GM12878 (cell line): ENCODE data around the gene ARL14EPL. TPM values are rescaled to one million over a fixed set of nuclear protein-coding genes. Genes with fewer than 3 reads are reported as not detected.

Experiments used
- ATAC-seq: fragments of 200-7000 bp; cut with Tn5 transposase; 3 replicates; pipeline ENCODE4 v1.9.1; 2020; ENCODE audit warnings: mild to moderate bottlenecking, moderate library complexity
- BruUV-seq: library from RNA; stranded (reverse); fragments of 400-500 nt; replicated peaks from 2 replicates; lab custom pipeline; 2021; lab: Mats Ljungman, UMichigan
- CTCF ChIA-PET: fragments of 300-600 bp; sonication (Branson Sonifier 250); formaldehyde crosslinking; extraction: SDS; loops from one replicate; lab custom pipeline; 2021; ENCODE audit warnings: inconsistent platforms; lab: Yijun Ruan, JAX
- POLR2A ChIA-PET: fragments of 350-600 bp; formaldehyde crosslinking; extraction: SDS; loops from one replicate; lab custom pipeline; 2021; ENCODE audit warnings: inconsistent platforms; lab: Charles Lee
- RAD21 ChIA-PET: fragments of 300-600 bp; sonication (Branson Sonifier 250); formaldehyde crosslinking; loops from one replicate; lab custom pipeline; 2023; ENCODE audit warnings: antibody characterized with exemption; ENCODE audit not compliant: unreplicated experiment; lab: Charles Lee
- SMC1A ChIA-PET: fragments of 300-600 bp; sonication (Branson Sonifier 250); formaldehyde crosslinking; loops from one replicate; lab custom pipeline; 2023; ENCODE audit not compliant: unreplicated experiment, uncharacterized antibody; lab: Charles Lee
- DNase-seq: peaks from one replicate; pipeline ENCODE4 v3.0.0-alpha.2; 2011; ENCODE audit warnings: low read depth, low spot score
- FAIRE-seq: peaks from 3 replicates; lab custom pipeline; 2011; peaks lifted over from hg19 to GRCh38; lab: Jason Lieb, UNC
- H2AFZ ChIP-seq: 2 replicates; pipeline ENCODE4 v1.6.0; 2011; ENCODE audit warnings: low read depth, low read length, control low read depth; ENCODE audit not compliant: control insufficient read depth
- H3K27ac ChIP-seq: 2 replicates; pipeline ENCODE4 v1.5.1; 2011; ENCODE audit warnings: control low read depth; ENCODE audit not compliant: control insufficient read depth, insufficient read depth
- H3K27me3 ChIP-seq, 2 experiments: replicated peaks in 1 of 2; 2 replicates each; pipeline versions ENCODE4 v1.6.0 to v1.6.1; 2011; ENCODE audit warnings: low read length in 1 of 2; ENCODE audit not compliant: control insufficient read depth in 2 of 2, insufficient read depth in 2 of 2
- H3K36me3 ChIP-seq, 2 experiments: 2 replicates each; pipeline ENCODE4 v1.5.1; 2011; ENCODE audit warnings: low read length in 1 of 2; ENCODE audit not compliant: control insufficient read depth in 2 of 2, insufficient read depth in 2 of 2
- H3K4me1 ChIP-seq: 2 replicates; pipeline ENCODE4 v1.6.1; 2011; ENCODE audit warnings: mild to moderate bottlenecking, low read length, moderate library complexity, mixed read lengths; ENCODE audit not compliant: control insufficient read depth, insufficient read depth
- H3K4me2 ChIP-seq: 2 replicates; pipeline ENCODE4 v1.6.0; 2011; ENCODE audit warnings: control low read depth; ENCODE audit not compliant: control insufficient read depth, insufficient read depth
- H3K4me3 ChIP-seq: fragments of 200-600 bp; sonication (generic); 2 replicates; pipeline ENCODE4 v1.5.1; 2016
- H3K79me2 ChIP-seq: 2 replicates; pipeline ENCODE4 v1.6.0; 2011; ENCODE audit warnings: low read length; ENCODE audit not compliant: control insufficient read depth, insufficient read depth
- H3K9ac ChIP-seq: 2 replicates; pipeline ENCODE4 v1.8.0; 2011; ENCODE audit warnings: low read length, control low read depth, mixed read lengths; ENCODE audit not compliant: control insufficient read depth, insufficient read depth
- H3K9me3 ChIP-seq: replicated peaks from 3 replicates; pipeline ENCODE4 v1.5.1; 2011; ENCODE audit warnings: mild to moderate bottlenecking, low read length; ENCODE audit not compliant: control insufficient read depth, insufficient read depth
- H4K20me1 ChIP-seq: 2 replicates; pipeline ENCODE4 v1.6.0; 2011; ENCODE audit not compliant: control insufficient read depth, insufficient read depth
- ASH2L ChIP-seq: fragments of 300-600, 200-600 bp; sonication (generic); IDR thresholded peaks from 2 replicates; pipeline ENCODE4 v1.6.1; 2017; ENCODE audit warnings: low read depth, mild to moderate bottlenecking, borderline replicate concordance
- ATF7 ChIP-seq: fragments of 450-650 bp; IDR thresholded peaks from 2 replicates; pipeline ENCODE4 v1.6.1; 2016; ENCODE audit warnings: low read depth, mild to moderate bottlenecking
- BCL11A ChIP-seq: IDR thresholded peaks from 2 replicates; pipeline ENCODE4 v1.6.1; 2011; ENCODE audit warnings: low read depth, low read length
- HDAC2 ChIP-seq: fragments of 200-600 bp; sonication (generic); IDR thresholded peaks from 2 replicates; pipeline ENCODE4 v1.6.1; 2017
- IRF4 ChIP-seq: IDR thresholded peaks from 2 replicates; pipeline ENCODE4 v1.6.1; 2011; ENCODE audit warnings: low read depth, low read length
- LARP7 ChIP-seq: fragments of 450-650 bp; IDR thresholded peaks from 2 replicates; pipeline ENCODE4 v1.6.1; 2017; ENCODE audit warnings: mild to moderate bottlenecking
- MEF2A ChIP-seq: IDR thresholded peaks from 2 replicates; pipeline ENCODE4 v1.6.1; 2011; ENCODE audit warnings: low read depth, mild to moderate bottlenecking, low read length, moderate library complexity; ENCODE audit not compliant: insufficient read depth
- MYC ChIP-seq: IDR thresholded peaks from 2 replicates; pipeline ENCODE4 v1.6.1; 2011; ENCODE audit warnings: mild to moderate bottlenecking, low read length, moderate library complexity, inconsistent platforms; ENCODE audit not compliant: insufficient read depth, insufficient replicate concordance, insufficient read length, severe bottlenecking
- NR2F1 ChIP-seq: fragments of 450-650 bp; conservative IDR thresholded peaks from 2 replicates; pipeline ENCODE4 v1.6.1; 2017; ENCODE audit warnings: mild to moderate bottlenecking
- RB1 ChIP-seq: fragments of 450-650 bp; formaldehyde crosslinking; IDR thresholded peaks from 2 replicates; pipeline ENCODE4 v1.6.1; 2017; ENCODE audit warnings: mild to moderate bottlenecking, borderline replicate concordance
- RBBP5 ChIP-seq: fragments of 200-600 bp; sonication (generic); conservative IDR thresholded peaks from 2 replicates; pipeline ENCODE4 v1.6.1; 2016
- SIN3A ChIP-seq: IDR thresholded peaks from 2 replicates; pipeline ENCODE4 v1.6.1; 2012; ENCODE audit warnings: low read depth, low read length, improper control_type of control experiment
- SMAD1 ChIP-seq: fragments of 450-650 bp; IDR thresholded peaks from 2 replicates; pipeline ENCODE4 v1.6.1; 2018; ENCODE audit warnings: mild to moderate bottlenecking, low read depth; ENCODE audit not compliant: partially characterized antibody
- SMARCA5 ChIP-seq: fragments of 450-650 bp; IDR thresholded peaks from 2 replicates; pipeline ENCODE4 v1.6.1; 2017; ENCODE audit warnings: mild to moderate bottlenecking
- SREBF1 ChIP-seq: IDR thresholded peaks from 2 replicates; pipeline ENCODE4 v1.6.1; 2012; ENCODE audit warnings: mild to moderate bottlenecking, low read length
- TBL1XR1 ChIP-seq: IDR thresholded peaks from 2 replicates; pipeline ENCODE4 v1.6.1; 2012; ENCODE audit warnings: low read depth, low read length, improper control_type of control experiment
- ZNF384 ChIP-seq: IDR thresholded peaks from 2 replicates; pipeline ENCODE4 v1.6.1; 2012; ENCODE audit warnings: low read depth, mild to moderate bottlenecking, low read length, improper control_type of control experiment, borderline replicate concordance
- ZSCAN29 ChIP-seq: fragments of 450-650 bp; IDR thresholded peaks from 2 replicates; pipeline ENCODE4 v1.6.1; 2017; ENCODE audit warnings: mild to moderate bottlenecking, moderate library complexity
- WGBS: methylation state at CpG from one replicate; pipeline ENCODE4 v1.1.6; 2016; ENCODE audit warnings: low lambda C conversion rate; ENCODE audit not compliant: insufficient replicate concordance, insufficient coverage; ENCODE audit errors: missing lambda C conversion rate; 5-methylcytosine and 5-hydroxymethylcytosine counted together
- in situ Hi-C: fragments of 300-500 bp; cut with MboI; formaldehyde crosslinking; loops from 9 replicates; pipeline ENCODE4 v1.14.3; 2018; ENCODE audit warnings: mixed read lengths
- intact Hi-C: fragments of 100-400 bp; cut with micrococcal nuclease; formaldehyde crosslinking; loops from one replicate; pipeline ENCODE4 v1.14.2; 2022; ENCODE audit not compliant: unreplicated experiment
- polyA plus RNA-seq, 11 experiments: library from polyadenylated mRNA; depleted of rRNA in 4 of 11; unstranded in 6 of 11; stranded (reverse) in 5 of 11; fragments of >200 nt; fragmentation: Nextera tagmentation in 4 of 11; fragmentation: Illumina TruSeq in 1 of 11; extraction: Ambion mirVana in 4 of 11; extraction: Trizol in 1 of 11; gene quantifications; 1 replicate in 1 of 11; 2 replicates in 10 of 11; pipeline versions ENCODE4 v1.2.1 to v1.2.3, GENCODE V29; 2011 to 2016; ENCODE audit warnings: inconsistent platforms in 2 of 11, missing spikeins in 2 of 11, low read depth in 1 of 11
- total RNA-seq, 4 experiments: library from RNA; depleted of rRNA in 3 of 4; stranded (reverse); fragments of >200 nt in 3 of 4; fragmentation: Illumina TruSeq in 1 of 4; extraction: Trizol in 1 of 4; gene quantifications; 2 replicates each; pipeline versions ENCODE4 v1.2.1 to v1.2.3, GENCODE V29; 2013 to 2021
- TF ChIP-seq, protein P1 (sequence below): fragments of 450-650 bp; IDR thresholded peaks from 2 replicates; pipeline ENCODE4 v1.6.1; 2017; ENCODE audit warnings: low read depth, mild to moderate bottlenecking, moderate library complexity
- TF ChIP-seq, protein P2 (sequence below): fragments of 450-650 bp; IDR thresholded peaks from 2 replicates; pipeline ENCODE4 v1.6.1; 2016; ENCODE audit warnings: mild to moderate bottlenecking

ARL14EPL gene
- total and polyA plus RNA-seq, 10 of the 15 experiments (the other 5 are each of a cell fraction or from before 2014, with no cell fraction given), result 0.08 TPM; not detected in 9

DNA sequence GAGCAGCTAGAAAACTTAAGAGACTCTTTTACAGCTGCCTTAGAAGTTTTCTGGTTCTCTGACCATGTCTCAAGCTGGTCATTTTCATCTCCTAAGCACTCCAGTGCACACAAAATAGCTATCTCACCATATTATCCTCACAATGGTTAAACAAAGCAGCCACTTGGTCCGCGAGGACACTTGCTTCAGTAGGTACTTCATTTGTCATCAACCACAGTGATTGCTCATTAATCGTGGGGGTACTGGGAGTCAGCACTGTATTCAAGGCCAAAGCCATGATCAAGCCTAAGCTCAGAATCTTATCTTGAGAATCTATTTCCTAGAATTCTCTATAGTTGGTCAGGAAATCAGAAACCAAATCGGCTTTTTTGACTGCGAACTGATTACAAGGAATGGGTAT, 2.9 kb downstream of the ARL14EPL start:
- no peak for ATAC-seq
- Histone ChIP-seq H3K27me3 (no peaks in the 10 kb centered on the region; a peak in 1 of 4 replicates), H3K79me2 (no peaks in the 10 kb centered on the region), H3K4me1 (peaks cover 13% of the 10 kb centered on the region; the same call in 1 of the 2 replicates), H3K9ac (no peak overlapping the region), H3K9me3 (no peaks in the 10 kb centered on the region), H3K4me2 (no peak overlapping the region), H4K20me1 (no peaks in the 10 kb centered on the region), H3K4me3 (no peak overlapping the region), H3K27ac (no peak overlapping the region), H2AFZ (no peak overlapping the region), H3K36me3 (no peaks in the 10 kb centered on the region)
- TF ChIP-seq RBBP5 (no peak), ZSCAN29 (no peak), HDAC2 (no peak), ZNF384 (no peak), LARP7 (no peak), SMARCA5 (no peak), ASH2L (no peak), BCL11A (no peak), SMAD1 (no peak), MEF2A (no peak), RB1 (no peak), SIN3A (no peak), IRF4 (no peak), ATF7 (no peak), TBL1XR1 (no peak), SREBF1 (no peak), MYC (no peak), NR2F1 (no peak)
- TF ChIP-seq, protein P1, sequence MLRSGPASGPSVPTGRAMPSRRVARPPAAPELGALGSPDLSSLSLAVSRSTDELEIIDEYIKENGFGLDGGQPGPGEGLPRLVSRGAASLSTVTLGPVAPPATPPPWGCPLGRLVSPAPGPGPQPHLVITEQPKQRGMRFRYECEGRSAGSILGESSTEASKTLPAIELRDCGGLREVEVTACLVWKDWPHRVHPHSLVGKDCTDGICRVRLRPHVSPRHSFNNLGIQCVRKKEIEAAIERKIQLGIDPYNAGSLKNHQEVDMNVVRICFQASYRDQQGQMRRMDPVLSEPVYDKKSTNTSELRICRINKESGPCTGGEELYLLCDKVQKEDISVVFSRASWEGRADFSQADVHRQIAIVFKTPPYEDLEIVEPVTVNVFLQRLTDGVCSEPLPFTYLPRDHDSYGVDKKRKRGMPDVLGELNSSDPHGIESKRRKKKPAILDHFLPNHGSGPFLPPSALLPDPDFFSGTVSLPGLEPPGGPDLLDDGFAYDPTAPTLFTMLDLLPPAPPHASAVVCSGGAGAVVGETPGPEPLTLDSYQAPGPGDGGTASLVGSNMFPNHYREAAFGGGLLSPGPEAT, result no peak
- TF ChIP-seq, protein P2, sequence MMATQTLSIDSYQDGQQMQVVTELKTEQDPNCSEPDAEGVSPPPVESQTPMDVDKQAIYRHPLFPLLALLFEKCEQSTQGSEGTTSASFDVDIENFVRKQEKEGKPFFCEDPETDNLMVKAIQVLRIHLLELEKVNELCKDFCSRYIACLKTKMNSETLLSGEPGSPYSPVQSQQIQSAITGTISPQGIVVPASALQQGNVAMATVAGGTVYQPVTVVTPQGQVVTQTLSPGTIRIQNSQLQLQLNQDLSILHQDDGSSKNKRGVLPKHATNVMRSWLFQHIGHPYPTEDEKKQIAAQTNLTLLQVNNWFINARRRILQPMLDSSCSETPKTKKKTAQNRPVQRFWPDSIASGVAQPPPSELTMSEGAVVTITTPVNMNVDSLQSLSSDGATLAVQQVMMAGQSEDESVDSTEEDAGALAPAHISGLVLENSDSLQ, result no peak
- in situ Hi-C loops (no loop called here), intact Hi-C loops (no loop called here)
- WGBS, result 83% methylated on average over 5 of the region's 5 CpGs
- ChIA-PET RAD21 (interaction anchor here (0.7 to 1.3 kb wide), 4 partner anchors 41 to 194 kb away, joined by 3 to 4 read pairs (median 3); no protein-coding TSS in a partner anchor), SMC1A (interaction anchor here (0.5 to 2.4 kb wide), 5 partner anchors 23 to 400 kb away, joined by 3 to 12 read pairs (median 4); no protein-coding TSS in a partner anchor), POLR2A (interaction anchor here (0.5 kb wide), 1 partner anchor 667 kb away, joined by 3 read pairs; no protein-coding TSS in a partner anchor), CTCF (interaction anchor here (1.1 to 1.6 kb wide), 5 partner anchors 13 to 400 kb away, joined by 3 to 6 read pairs (median 4); partner anchors contain the start of genes AP3S1 and ATG12)
- no peak for DNase-seq
- BruUV-seq, result no TSS peak
- FAIRE-seq, result no peak
